HepG2 (cell line): ENCODE data around the gene TSHZ2. TPM values are rescaled to one million over a fixed set of nuclear protein-coding genes. Genes with fewer than 3 reads are reported as not detected.

ENCODE experiments used
- ATAC-seq: fragments of 200-7000 bp; cut with Tn5 transposase; 3 replicates; pipeline ENCODE4 v1.9.1; 2020; ENCODE audit warnings: mild to moderate bottlenecking, moderate library complexity
- BruUV-seq: library from RNA; stranded (reverse); fragments of 400-500 nt; replicated peaks from 2 replicates; lab custom pipeline; 2021; lab: Mats Ljungman, UMichigan
- CTCF ChIA-PET: fragments of 300-600 bp; formaldehyde crosslinking; extraction: SDS; loops from one replicate; lab custom pipeline; 2021; ENCODE audit warnings: low total read pairs, inconsistent platforms, low intra/inter-chr PET ratio; lab: Yijun Ruan, JAX
- POLR2A ChIA-PET: fragments of 350-600 bp; sonication (Branson Sonifier 250); formaldehyde crosslinking; loops from one replicate; lab custom pipeline; 2020; ENCODE audit warnings: antibody characterized with exemption, inconsistent platforms; lab: Yijun Ruan, JAX
- DNase-seq: peaks from one replicate; pipeline ENCODE4 v3.0.0-alpha.2; 2015; ENCODE audit warnings: low spot score
- FAIRE-seq: peaks from 3 replicates; lab custom pipeline; 2011; peaks lifted over from hg19 to GRCh38; lab: Jason Lieb, UNC
- H2AFZ ChIP-seq: one replicate; pipeline ENCODE4 v1.6.1; 2011; ENCODE audit warnings: low read length, inconsistent platforms
- H3K27ac ChIP-seq: fragments of 300-600 bp; 3 replicates; pipeline ENCODE4 v1.8.0; 2011; ENCODE audit warnings: mixed run types, mild to moderate bottlenecking, mixed read lengths, low read length, inconsistent platforms; ENCODE audit not compliant: insufficient read depth; ENCODE audit errors: extremely low read length
- H3K27me3 ChIP-seq, 2 experiments: fragments of 200-600 bp in 1 of 2; 2 replicates in 1 of 2; 3 replicates in 1 of 2; pipeline versions ENCODE4 v1.6.0 to v1.8.0; 2011; ENCODE audit warnings: low read length in 2 of 2, mild to moderate bottlenecking in 2 of 2, moderate library complexity in 2 of 2, inconsistent platforms in 1 of 2; ENCODE audit not compliant: insufficient read depth in 2 of 2, control insufficient read depth in 1 of 2
- H3K36me3 ChIP-seq, 2 experiments: fragments of 200-600 bp in 1 of 2; replicated peaks in 1 of 2; 2 replicates in 1 of 2; 3 replicates in 1 of 2; pipeline versions ENCODE4 v1.5.1 to v1.8.0; 2011; ENCODE audit warnings: low read length in 2 of 2, inconsistent platforms in 1 of 2; ENCODE audit not compliant: insufficient read depth in 2 of 2, control insufficient read depth in 1 of 2
- H3K4me1 ChIP-seq: 2 replicates; pipeline ENCODE4 v1.5.1; 2012; ENCODE audit warnings: low read length, inconsistent platforms; ENCODE audit not compliant: insufficient read depth
- H3K4me2 ChIP-seq: 2 replicates; pipeline ENCODE4 v1.6.0; 2011; ENCODE audit warnings: low read depth, low read length, inconsistent platforms
- H3K4me3 ChIP-seq, 3 experiments: fragments of 200-600 bp in 1 of 3; sonication (generic), shearing (Covaris generic) in 1 of 3; replicated peaks in 1 of 3; 2 replicates each; pipeline ENCODE4 v1.5.1; 2011 to 2016; ENCODE audit warnings: low read length in 3 of 3, inconsistent platforms in 2 of 3, low read depth in 2 of 3, mild to moderate bottlenecking in 2 of 3, control low read depth in 1 of 3, mixed read lengths in 1 of 3; ENCODE audit not compliant: insufficient read depth in 1 of 3
- H3K79me2 ChIP-seq: one replicate; pipeline ENCODE4 v1.6.1; 2011; ENCODE audit warnings: low read length, inconsistent platforms; ENCODE audit not compliant: insufficient read depth
- H3K9ac ChIP-seq: 2 replicates; pipeline ENCODE4 v1.6.0; 2011; ENCODE audit warnings: mild to moderate bottlenecking, low read depth, low read length, inconsistent platforms; ENCODE audit not compliant: insufficient read depth
- H3K9me3 ChIP-seq: 2 replicates; pipeline ENCODE4 v1.5.1; 2012; ENCODE audit warnings: mild to moderate bottlenecking, low read length
- H4K20me1 ChIP-seq: 2 replicates; pipeline ENCODE4 v1.6.0; 2011; ENCODE audit warnings: inconsistent platforms, mild to moderate bottlenecking, low read length, moderate library complexity; ENCODE audit not compliant: insufficient read depth
- CBFB ChIP-seq: sonication (generic); formaldehyde crosslinking; IDR thresholded peaks from 2 replicates; pipeline ENCODE4 v1.4.0; 2020; ENCODE audit warnings: missing genetic modification reagents
- GPBP1L1 ChIP-seq: sonication (generic); formaldehyde crosslinking; IDR thresholded peaks from 2 replicates; pipeline ENCODE4 v1.5.0; 2020; ENCODE audit warnings: mild to moderate bottlenecking, missing genetic modification reagents
- HIC2 ChIP-seq: sonication (generic); formaldehyde crosslinking; IDR thresholded peaks from 2 replicates; pipeline ENCODE4 v1.9.0; 2022; ENCODE audit warnings: low read depth, missing genetic modification reagents
- NKX3-1 ChIP-seq: sonication (generic); formaldehyde crosslinking; IDR thresholded peaks from 2 replicates; pipeline ENCODE4 v1.5.0; 2020; ENCODE audit warnings: missing genetic modification reagents
- PPARG ChIP-seq: conservative IDR thresholded peaks from 2 replicates; pipeline ENCODE4 v1.6.1; 2016; ENCODE audit warnings: missing biosample characterization, missing genetic modification reagents
- SMARCE1 ChIP-seq: fragments of 450-650 bp; IDR thresholded peaks from 2 replicates; pipeline ENCODE4 v1.6.1; 2017; ENCODE audit warnings: borderline replicate concordance
- SOX5 ChIP-seq: IDR thresholded peaks from 2 replicates; pipeline ENCODE4 v1.6.1; 2016; ENCODE audit warnings: borderline replicate concordance
- SPEN ChIP-seq: sonication (generic); formaldehyde crosslinking; IDR thresholded peaks from 2 replicates; pipeline ENCODE4 v1.5.1; 2020; ENCODE audit warnings: low read depth, mild to moderate bottlenecking, missing genetic modification reagents
- TAF15 ChIP-seq: fragments of 200-400 bp; formaldehyde crosslinking; IDR thresholded peaks from one replicate; pipeline ENCODE4 v1.6.1; 2018; ENCODE audit warnings: mild to moderate bottlenecking, low read depth, low read length; ENCODE audit not compliant: poor library complexity, severe bottlenecking
- TARDBP ChIP-seq: sonication (generic); formaldehyde crosslinking; IDR thresholded peaks from 2 replicates; pipeline ENCODE4 v1.8.0; 2022; ENCODE audit warnings: mild to moderate bottlenecking, missing genetic modification reagents
- TP53 ChIP-seq: sonication (generic); formaldehyde crosslinking; conservative IDR thresholded peaks from 2 replicates; pipeline ENCODE4 v1.4.0; 2020; ENCODE audit warnings: missing genetic modification reagents
- ZFP82 ChIP-seq: sonication (generic); formaldehyde crosslinking; IDR thresholded peaks from 2 replicates; pipeline ENCODE4 v1.5.1; 2020; ENCODE audit warnings: mild to moderate bottlenecking, missing genetic modification reagents, borderline replicate concordance
- ZMYM4 ChIP-seq: sonication (generic); formaldehyde crosslinking; IDR thresholded peaks from 2 replicates; pipeline ENCODE4 v1.8.1; 2023; ENCODE audit warnings: mild to moderate bottlenecking, missing genetic modification reagents
- ZNF264 ChIP-seq: sonication (generic); formaldehyde crosslinking; IDR thresholded peaks from 2 replicates; pipeline ENCODE4 v1.4.0; 2020; ENCODE audit warnings: missing genetic modification reagents
- ZNF543 ChIP-seq: sonication (generic); formaldehyde crosslinking; IDR thresholded peaks from 2 replicates; pipeline ENCODE4 v1.4.0; 2020; ENCODE audit warnings: mild to moderate bottlenecking, missing genetic modification reagents
- ZNF83 ChIP-seq: sonication (generic); formaldehyde crosslinking; IDR thresholded peaks from 2 replicates; pipeline ENCODE4 v1.4.0; 2020; ENCODE audit warnings: missing genetic modification reagents, mild to moderate bottlenecking, borderline replicate concordance
- WGBS: methylation state at CpG from one replicate; pipeline ENCODE4 v1.1.6; 2017; ENCODE audit warnings: low lambda C conversion rate; 5-methylcytosine and 5-hydroxymethylcytosine counted together
- in situ Hi-C: cut with HindIII; loops from 2 replicates; pipeline ENCODE4 v1.10.0; 2017; ENCODE audit warnings: low pct_unique_long_range_greater_than_20kb; ENCODE audit not compliant: extremely low pct_ligation_motif_present
- intact Hi-C: fragments of 100-400 bp; cut with micrococcal nuclease; formaldehyde crosslinking; loops from one replicate; pipeline ENCODE4 v1.10.0; 2022; ENCODE audit not compliant: unreplicated experiment
- polyA plus RNA-seq, 8 experiments: library from polyadenylated mRNA; depleted of rRNA in 3 of 8; stranded (reverse) in 7 of 8; unstranded in 1 of 8; fragments of >200 nt; fragmentation: Illumina TruSeq in 4 of 8; extraction: Trizol in 4 of 8; gene quantifications; 2 replicates each; pipeline versions ENCODE4 v1.2.1 to v1.2.3, GENCODE V29; 2011 to 2016; ENCODE audit warnings: low read depth in 4 of 8, missing spikeins in 1 of 8, mixed read lengths in 1 of 8; ENCODE audit not compliant: insufficient read depth in 1 of 8
- total RNA-seq, 5 experiments: library from RNA; depleted of rRNA; stranded (reverse); fragments of >200 nt; fragmentation: Illumina TruSeq; extraction: Trizol; gene quantifications; 2 replicates each; pipeline ENCODE4 v1.2.3, GENCODE V29; 2016; ENCODE audit warnings: low read depth in 1 of 5

TSHZ2 gene
- total and polyA plus RNA-seq, 2 of the 13 experiments (the other 11 are each of a cell fraction or from before 2014, with no cell fraction given): 0.01 TPM; not detected in 1

GRCh38 chr20:53328961-53329360 lies 356.8 kb downstream of the TSHZ2 start:
- Histone ChIP-seq H3K27ac (no peak overlapping the region), H3K4me1 (no peaks in the 10 kb centered on the region), H3K36me3 (no peaks in the 10 kb centered on the region), H3K79me2 (no peaks in the 10 kb centered on the region), H3K9me3 (no peaks in the 10 kb centered on the region), H3K4me3 (no peak overlapping the region), H4K20me1 (no peaks in the 10 kb centered on the region), H3K27me3 (0 out of 5 replicates have a peak, but pooled peaks cover 0 to 4% of the 10 kb centered on the region in 2 experiments), H2AFZ (no peak overlapping the region), H3K9ac (no peak overlapping the region), H3K4me2 (no peak overlapping the region)
- DNase-seq (no peak), FAIRE-seq (no peak), ATAC-seq (no peak)
- BruUV-seq: no TSS peak
- in situ Hi-C loops (no loop called here), intact Hi-C loops (no loop called here)
- TF ChIP-seq ZNF543: no peak
- TF ChIP-seq SPEN (CRISPR knock-in tag): no peak
- no peak for TF ChIP-seq SOX5
- TF ChIP-seq PPARG (CRISPR knock-in tag): no peak
- no peak for TF ChIP-seq TP53 (CRISPR knock-in tag)
- no peak for TF ChIP-seq CBFB (CRISPR knock-in tag)
- TF ChIP-seq NKX3-1 (CRISPR knock-in tag): no peak
- TF ChIP-seq ZNF264 (CRISPR knock-in tag): no peak
- TF ChIP-seq TAF15: no peak
- TF ChIP-seq GPBP1L1 (CRISPR knock-in tag): no peak
- TF ChIP-seq SMARCE1: no peak
- TF ChIP-seq HIC2 (CRISPR knock-in tag): no peak
- TF ChIP-seq ZFP82 (CRISPR knock-in tag): no peak
- TF ChIP-seq ZMYM4 (CRISPR knock-in tag): no peak
- TF ChIP-seq ZNF83: no peak
- no peak for TF ChIP-seq TARDBP (CRISPR knock-in tag)
- ChIA-PET POLR2A (no interaction called here), CTCF (no interaction called here)
- WGBS: 23% methylated on average over 4 of the region's 4 CpGs
